HG03558 (cell line): Measurements from ENCODE around the gene THTPA.
"Not testable (repeated sequence)": the region's sequence is repeated elsewhere in the genome, so short reads cannot be mapped to it uniquely, and the experiment has no call there.

Experiments
- ATAC-seq: cut with Tn5 transposase; IDR thresholded peaks from one replicate; pipeline ENCODE4 v1.9.1; 2021; ENCODE audit warnings: moderate number of reproducible peaks; ENCODE audit not compliant: unreplicated experiment; ENCODE audit errors: extremely low read depth

THTPA gene

DNA sequence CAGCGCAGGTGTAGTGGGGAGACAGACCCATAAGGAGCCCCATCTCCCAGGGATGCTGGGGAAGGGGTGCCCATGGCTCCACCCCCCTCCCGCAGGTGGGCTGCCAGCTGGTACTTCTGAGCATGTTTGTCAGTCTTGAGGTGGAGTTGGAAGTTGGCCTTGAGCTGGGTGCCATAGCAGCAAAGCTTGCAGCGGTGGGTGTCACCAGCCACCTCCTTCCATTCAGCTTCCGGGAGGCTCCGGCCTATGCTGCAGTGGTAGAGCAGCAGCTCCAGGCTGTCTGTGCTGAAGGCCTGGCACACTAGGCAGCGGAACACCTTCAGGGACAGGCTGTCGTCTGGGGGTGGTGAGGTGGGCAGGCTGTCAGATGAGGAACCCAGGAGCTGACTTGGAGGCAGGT is 23.4 kb upstream of the THTPA start:
- no peak for ATAC-seq

DNA sequence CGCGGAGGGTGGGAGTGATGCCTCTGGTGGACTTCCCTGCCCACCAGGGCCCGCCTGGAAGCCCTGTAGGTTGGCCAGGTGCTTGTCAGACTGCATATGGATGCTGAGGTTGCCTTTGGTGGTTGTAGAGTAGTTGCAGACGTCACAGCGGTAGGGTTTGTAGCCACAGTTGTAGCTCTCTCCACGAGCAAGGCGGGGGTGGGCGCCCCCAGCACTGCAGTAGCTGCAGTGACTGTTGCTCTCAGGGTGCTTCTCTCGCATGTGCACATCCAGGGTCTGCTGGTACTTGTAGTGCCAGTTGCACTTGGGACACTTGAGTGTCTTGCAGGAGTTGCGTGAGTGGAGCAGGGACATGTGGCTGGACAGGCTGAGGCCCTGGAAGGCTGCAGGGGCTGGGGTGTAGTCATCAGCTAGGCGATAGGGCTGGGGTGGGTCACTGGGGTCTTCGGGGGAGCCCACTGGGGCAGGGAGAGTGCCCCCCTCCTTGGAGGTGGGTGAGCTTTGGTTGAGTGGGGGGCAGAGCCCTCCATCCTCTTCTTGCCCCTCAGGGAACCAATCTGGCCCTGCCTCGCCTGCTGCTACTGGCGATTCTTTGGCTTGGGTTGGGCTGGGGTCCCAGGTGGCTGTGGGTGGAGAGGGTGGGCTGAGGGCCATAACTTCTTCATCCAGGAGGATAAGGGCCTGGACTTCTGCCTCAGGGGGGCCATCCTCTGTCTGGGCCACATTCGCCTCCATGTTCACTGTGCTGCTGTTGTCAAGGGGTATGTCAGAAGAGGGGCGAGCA is 22.2 kb upstream of the THTPA start:
- ATAC-seq = no peak

DNA sequence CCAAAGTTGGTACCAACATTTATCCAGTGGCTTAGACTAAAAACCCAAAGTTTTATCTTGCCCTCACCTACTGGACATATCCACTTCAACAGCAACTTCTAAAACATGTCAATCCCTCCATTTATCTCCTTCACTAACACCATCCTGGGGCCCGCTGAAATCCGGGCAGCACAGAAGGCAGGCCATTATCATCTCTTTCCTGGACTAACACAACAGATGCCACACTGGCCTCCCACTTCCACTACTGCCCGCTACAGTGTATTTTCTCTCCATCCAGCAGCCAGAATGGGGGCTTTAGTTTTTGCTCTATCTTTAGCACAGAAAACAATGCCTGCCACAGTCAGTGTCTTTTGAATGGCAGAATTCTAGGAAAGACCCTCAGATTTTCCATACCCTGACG is 20.1 kb upstream of the THTPA start:
- no peak for ATAC-seq

DNA sequence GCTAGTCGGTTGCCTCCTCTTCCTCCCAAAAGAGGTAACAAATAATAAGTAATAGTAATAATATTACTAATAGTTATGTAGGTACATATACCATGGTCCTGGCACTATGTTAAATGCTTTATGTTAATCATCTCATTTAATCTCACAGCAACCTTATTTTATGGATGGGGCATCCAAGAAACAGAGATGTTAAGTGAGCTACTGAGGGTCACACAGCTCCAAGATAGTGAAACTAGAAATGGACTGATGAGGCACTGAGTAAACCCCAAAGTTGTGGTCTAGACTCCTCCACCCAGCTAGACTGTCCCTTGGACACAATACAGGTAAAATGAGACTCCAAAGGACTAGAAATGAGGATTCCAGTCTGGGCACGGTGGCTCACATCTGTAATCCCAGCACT is 19.6 kb upstream of the THTPA start:
- no peak for ATAC-seq

DNA sequence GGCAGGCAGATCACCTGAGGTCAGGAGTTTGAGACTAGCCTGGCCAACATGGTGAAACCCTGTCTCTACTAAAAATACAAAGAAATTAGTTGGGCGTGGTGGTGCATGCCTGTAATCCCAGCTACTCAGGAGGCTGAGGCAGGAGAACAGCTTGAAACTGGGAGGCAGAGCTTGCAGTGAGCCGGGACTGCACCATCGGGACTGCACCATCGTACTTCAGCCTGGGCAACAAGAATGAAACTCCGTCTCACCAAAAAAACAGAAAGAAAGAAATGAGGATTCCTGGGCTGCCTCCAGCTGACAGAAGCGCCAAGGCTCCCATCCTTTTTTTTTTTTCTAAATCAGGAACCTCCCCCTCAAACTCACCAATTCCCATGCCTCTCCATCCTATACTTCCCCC is 19.2 kb upstream of the THTPA start:
- not testable (repeated sequence) for ATAC-seq

DNA sequence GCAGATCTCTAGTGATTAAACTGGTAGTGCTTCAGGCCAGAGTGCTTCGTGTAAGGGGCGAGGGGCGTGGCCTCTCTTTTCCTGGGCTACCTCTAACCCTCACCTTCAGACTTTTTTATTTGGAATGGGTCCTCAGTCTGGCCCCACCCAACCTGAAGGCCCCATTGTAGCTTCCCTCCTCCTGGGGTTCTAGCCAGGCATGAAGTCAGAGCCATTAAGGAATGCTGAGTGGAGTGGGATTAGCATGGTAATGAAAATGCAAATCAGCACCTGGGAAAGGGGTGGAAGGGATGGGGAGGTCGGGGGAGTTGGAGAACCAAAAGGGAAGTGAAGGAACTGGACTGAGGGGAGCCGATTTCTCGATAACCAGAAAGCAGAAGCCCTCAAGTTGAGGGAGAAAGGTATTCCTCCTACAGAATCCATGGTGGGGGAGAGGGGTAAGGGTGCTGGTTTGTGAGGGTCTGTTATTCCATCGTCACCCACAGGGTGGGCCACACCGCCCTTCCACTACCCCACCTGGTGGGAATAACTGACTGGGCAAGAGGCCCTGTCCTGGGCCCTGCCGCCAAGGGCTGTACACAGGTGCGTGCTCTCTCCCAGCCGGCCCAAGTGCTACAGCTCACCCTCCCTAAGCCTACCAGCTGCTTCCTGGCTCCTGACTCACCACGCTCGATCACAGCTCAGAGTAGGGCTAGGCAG is 18.6 kb upstream of the THTPA start:
- no peak for ATAC-seq

DNA sequence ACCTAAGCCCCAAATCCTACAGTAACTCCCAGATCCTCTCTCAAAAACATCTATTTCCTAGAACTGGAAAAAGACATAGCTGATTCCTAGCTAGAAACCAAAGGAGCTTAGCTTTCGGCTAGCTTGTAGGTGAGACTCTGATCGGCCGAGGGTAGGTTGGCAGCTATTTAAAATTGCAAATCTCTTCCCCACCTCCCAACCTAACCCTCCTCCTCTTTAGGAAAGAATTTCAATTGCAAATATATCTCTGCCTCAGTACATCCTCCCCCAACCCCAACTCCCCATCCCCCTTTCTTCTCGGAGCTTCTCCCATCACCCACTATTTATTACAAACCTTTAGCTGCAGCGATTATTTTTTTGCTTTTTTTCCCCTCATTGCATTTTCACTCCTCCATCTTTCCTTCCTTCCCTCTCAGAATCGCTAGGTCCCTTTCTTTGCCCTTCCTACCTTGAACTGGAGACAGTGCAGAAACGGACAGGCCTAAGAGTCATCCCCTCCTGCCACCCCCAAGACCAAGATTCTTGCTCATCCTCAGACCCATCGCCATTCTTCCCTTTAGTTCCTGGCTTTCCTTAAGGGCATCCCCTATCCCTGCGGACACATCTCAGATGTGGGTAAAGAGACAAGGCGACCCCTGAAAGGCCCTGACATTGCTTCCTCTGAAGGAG is 17.9 kb upstream of the THTPA start:
- ATAC-seq = no peak

DNA sequence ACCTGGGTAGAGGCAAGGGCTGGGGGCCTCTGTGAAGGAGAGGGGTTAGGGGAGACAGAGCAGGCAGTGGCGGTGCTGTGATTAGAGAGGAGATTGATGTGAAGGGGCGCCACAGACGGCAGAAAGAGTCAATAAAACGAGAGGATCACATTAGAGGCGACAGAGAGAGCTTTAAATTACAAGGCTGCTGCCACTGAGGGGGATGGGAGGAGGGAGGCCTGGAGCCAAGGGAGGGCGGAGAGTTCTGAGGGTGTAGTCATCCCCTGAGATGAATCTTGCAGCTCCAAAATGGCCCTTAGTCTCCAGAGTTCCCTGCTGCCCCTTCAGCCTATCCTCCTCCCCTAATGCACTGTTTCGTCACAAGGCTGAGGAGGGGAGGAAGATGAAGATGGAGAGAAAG is 17.3 kb upstream of the THTPA start:
- no peak for ATAC-seq

DNA sequence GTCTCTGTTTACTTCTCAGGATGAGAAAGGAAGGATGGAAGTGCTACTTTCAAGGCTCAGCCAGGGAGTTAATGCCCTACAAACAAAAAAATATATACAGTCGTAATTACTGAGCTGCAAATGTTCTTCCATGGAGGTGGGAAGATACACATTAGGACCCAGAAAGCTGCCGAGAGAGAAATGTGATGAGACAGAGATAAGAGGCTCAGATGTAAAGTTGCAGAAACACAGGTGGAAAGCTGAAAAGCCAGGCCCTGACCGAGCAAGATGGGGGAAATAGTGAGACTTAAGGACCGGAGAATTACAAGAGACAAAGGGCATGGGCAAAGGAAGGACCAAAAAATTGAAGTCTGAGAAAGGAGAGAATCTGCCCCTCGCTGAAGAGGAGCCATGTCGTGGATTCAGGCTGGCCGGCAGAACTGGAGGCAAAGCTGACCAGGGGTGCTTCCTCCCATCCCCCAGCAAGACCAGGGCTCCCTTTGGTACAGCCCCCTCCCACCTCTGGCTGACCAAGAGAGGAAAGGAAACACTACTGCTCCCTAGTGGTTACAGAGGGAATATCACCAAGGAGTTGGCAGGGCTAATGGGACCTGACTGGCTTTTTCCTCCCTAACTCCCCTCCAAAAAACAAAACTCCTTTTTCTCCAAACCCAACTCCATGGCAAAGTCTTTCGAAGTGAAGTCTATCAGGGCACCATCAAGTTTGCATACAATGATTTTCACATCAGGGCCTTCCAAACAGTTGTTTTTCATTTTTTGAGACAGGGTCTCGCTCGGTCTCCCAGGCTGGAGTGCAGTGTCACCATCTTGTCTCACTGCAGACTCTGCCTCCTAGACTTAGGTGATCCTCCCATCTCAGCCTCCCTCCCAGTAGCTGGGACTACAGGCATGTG is 16.6 kb upstream of the THTPA start:
- no peak for ATAC-seq

DNA sequence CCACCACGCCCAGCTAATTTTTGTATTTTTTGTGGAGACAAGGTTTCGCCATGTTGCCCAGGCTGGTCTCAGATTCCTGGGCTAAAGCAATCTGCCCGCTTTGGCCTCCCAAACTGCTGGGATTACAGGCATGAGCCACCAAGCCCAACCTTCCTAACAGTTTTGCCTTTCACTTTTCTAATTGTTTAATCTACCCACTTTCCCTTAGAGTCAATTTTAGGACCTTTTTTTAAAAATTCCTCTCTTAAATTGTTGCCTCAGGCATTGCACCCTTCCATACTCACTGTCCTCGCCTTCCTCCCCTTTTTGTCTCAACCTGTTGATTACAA is 16.0 kb upstream of the THTPA start:
- no peak for ATAC-seq

DNA sequence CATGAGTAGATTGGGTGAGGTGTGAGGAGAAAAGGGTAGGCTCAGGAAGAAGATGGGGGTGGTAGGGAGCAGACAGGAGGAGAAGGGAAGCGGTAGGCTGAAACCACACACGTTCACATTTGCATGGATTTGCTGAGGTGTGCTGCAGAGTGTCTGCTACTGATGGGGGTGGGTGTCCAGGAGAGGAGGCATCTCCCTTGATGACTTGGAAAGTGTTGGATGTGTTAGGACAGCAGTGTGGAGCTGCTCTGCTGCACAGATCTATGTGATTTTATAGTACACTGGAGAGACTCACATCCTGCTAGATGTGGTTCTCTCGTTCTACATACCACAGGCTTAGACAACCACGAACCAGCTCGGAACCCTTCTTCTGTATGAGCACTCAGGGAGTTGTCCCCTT is 13.8 kb upstream of the THTPA start:
- no peak for ATAC-seq

DNA sequence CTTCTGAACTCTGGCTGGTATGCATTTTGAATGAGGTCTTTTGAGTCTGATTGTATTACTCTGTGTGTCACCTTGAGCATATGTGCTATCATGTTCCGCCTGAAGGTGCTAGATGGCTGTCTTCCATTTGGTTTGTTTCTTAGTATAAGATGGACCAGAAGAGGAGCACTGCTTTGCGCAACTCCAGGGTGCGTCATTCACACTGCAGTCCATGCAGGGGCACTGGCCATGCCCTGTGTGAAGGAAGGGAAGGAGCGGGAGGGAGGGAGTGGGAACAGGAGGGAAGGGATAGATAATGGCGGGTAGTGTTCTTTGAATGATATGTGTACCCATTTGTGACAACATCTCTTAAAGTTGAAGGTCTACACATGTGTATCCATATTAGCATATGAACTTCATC is 12.7 kb upstream of the THTPA start:
- no peak for ATAC-seq

DNA sequence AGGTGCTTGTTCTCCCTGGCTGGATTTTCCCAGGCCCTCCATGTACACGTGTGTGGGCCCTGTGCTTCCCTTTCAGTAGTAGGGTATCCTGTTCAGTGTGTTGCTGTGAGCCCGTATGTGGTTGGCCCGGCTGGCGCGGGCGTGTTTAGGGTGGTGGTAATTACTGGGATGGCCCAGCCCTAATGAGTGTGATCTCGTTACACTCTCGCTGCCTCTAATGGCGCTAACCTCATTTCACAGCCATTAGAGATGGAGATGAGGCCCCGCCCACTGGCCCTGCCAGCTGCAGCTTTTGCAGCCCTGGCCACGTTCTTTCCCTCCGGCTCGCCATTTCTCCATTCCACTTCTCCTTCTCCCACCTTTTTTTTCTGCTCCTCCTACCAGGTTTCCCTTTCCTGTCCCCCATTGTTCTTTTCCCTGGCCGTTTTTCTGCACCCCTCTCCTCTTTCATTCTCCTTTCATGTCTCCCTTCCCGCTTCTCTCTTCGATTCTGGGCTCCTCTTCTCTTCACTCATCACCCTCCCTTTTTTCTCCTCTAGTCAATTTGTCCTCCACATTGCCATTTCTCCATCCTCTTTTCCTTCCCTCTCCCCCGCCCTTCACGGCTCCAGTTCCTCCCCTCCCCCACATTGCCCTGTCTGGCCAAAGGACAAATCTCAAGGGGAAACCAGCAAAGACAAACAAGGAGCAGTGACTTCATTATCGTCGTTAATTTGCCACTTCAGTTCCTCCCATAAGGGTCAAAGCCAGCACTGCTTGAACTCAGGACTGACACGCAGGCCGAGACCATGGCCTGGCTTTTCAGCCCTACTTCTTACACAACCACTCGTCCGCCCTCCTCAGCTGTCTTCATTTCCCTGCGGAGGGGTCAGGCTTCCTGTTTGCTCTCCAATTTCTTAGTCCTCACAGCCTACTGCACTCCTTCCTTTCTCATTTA is 11.3 kb upstream of the THTPA start:
- ATAC-seq = no peak

DNA sequence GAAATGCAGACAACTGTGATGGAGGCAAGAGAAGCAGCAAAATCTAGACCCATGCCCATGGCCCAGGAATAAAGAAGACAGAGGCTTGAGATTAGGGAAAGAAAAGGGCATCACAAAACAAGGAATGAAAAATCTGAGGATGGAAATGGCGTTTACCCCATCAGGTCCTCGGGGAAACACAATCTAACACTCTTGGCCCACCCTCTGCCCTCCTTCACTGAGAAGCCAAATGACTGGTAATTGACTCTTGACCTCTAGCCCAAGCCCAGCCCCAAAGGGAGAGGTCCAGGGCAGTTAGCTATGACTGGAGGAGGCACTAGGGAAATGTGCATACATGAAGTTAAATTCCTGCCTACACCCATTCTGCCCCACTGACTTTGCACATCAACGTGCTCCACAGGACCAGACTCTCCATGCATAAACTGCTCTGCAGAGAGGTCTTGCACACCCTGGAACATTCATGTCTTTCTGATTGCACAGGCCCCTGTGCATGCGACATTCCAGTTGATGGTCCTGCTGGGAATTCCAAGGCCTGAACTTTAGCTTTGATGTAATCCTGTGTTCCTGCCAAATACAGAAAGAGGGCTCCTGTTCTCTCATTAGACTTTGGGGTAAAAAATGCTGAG is 10.2 kb upstream of the THTPA start:
- no peak for ATAC-seq

DNA sequence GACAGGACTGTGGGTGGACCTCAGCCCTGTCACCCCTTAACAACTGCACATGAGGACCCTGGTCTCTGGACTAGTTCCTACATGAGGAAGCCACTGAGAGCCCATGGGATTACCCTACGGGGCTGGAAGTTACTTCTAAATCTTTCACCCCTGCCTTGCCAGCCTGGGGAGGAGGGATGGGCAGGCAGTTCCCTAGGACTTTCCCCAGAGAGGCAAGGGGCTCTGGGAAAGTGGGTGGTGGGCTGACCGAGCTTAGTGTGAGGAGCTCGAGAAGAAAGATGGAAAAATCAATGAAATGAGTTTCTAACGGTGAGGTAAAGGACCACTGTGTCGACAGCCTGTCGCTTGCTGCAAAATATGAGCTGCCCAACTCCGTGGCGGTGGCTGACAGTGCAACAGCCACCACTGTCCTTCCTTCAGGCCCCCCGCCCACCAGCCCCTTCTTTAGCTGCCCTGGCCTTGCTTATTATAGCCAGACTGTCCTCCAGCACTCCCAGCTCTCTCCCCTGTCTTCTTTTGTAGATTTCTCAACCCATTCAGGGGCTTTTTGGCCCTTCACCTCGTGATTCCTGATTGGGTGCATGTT is 9.5 kb upstream of the THTPA start:
- ATAC-seq = no peak

DNA sequence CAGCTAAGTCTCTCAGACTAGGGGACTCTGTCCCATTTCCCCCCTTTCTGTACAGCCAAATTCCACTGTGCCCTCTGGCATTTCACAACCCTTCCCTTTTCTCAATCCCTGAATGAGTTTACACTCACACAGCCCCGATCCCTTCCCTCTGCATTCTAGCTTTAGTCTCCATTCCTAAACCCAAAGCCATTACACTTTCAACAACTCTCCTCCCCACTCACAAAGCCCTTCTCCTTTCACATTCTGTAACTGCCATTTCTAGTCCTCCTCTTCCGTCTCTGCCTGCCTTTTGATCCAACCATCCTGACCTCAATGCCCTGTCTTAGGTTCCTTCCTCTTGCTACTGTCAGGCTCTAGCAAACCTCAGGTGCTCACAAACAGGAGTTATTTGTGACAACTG is 8.1 kb upstream of the THTPA start:
- no peak for ATAC-seq

DNA sequence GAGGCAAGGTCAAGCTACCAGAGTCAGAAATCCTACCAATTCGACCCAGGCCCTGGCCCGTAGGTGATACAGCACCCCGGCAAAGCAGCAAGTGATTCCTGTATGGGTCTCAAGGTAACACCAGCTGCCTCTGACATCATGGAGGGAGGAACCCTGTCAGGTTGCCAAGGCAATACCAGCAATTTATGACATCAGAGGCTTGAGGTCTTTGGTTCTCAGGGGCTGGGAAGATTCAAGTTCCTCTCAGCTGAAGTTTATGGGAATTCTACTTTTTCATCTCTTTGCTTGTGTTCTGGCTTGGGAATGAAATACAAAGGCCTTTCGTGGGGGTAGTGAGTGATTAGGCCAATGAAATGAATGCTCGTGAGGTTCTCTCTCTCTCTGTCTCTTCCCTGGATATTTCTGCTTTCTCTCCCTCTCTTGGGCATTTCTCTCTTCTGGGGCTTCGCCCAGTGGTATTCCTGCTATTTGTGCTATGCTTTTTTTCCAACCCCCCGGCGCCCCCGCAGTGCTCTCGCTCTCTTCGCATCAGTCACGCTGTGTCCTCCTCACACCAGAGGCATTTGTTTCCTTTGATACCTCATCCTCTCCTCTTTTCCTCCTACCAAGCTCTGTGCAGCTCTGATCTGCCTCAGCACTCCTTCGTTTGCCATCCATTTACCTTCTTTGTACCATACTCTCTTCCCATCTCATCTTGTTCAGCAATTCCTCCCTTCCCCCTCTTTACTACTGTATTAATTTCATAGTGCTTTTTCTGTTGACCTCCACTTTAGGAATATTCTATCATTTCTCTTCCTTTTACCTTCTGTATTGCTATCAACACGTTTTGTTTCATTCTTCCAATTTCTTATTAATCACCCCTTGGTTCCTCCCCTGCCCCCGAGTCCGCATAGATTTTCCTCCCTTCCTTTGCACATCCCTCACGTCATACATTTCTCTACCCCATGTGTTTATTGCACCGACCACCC is 7.4 kb upstream of the THTPA start:
- ATAC-seq = no peak
